Activated CD4-positive, alpha-beta T cell treated with anti-CD3 and anti-CD28 coated beads, Interleukin-2, amount 50 U/mL, for 1 hour (primary cell): ENCODE data around the gene FAM217A.
"Not testable (repeated sequence)": the region's sequence is repeated elsewhere in the genome, so short reads cannot be mapped to it uniquely, and the experiment has no call there.

Source experiments
- DNase-seq: peaks from one replicate; pipeline ENCODE4 v3.0.0-alpha.2; 2020

The FAM217A gene, protein sequence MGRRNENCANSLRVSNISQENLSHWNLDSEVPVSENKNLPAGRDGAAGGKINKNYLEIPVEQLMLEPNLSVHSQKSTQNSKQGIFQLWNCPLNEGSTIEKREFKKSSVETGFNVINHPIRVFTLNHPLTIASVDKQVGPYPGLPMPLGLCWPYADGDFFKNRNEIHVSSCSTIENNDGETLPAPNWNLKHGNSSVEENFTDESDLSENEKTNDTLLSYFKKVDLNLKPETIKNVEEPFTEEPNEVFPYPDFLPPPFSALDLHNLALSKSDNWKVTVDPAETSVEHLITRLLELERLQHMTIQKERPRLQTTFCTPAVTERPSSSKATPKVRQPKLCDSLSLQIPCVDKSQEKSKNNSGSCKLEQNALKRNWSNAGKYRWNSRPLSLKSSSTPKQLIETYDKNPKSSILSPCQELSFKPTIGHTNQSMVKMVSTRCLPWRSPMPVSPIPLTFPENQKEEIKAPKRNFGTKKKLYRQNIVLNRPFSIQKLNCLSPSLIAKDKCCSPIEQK

DNA sequence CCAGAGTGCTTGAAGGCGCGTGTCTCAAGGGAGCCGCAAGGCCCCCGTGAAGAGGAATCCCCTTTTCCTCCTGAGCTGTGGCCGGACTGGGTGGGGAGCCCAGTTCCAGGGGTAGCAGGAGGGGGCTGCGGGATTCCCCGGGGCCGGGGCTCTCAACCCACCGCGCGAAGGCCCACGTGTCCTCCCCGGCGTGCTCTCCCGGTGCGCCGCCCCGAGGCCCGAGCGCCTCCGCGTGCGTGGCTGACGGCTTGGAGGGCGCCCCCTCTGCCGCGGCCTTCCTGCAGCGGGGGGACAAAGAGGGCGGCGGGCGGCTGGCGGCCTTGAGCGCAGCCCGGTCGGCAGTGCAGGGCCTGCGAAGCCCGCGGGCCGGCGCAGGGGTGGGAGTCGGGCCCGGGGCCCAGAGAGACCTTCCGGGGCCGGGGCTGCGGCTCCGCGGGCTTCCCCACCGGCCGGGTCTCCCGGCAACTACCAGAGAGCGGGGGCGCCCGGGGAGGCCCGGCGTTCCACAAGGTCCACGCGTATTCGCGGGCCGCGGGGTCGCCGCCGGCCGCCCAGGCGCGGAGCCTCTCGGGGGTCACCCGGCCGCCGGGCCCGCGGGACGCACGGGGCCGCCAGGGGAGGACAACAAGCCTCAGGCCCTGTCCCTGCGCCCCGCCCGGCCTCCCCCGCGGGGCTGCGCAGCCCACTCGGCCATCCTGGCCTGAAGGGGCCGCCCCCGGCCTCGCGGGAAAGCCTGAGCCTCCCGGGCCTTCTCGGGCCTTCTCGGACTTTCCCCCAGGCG is at the start of gene FAM217A:
FAM217A (minus strand) TSS at position 447 of the 781 bp plus-strand sequence. CDS start 1,723 bp downstream, outside the sequence.
- DNase-seq, result no peak

DNA sequence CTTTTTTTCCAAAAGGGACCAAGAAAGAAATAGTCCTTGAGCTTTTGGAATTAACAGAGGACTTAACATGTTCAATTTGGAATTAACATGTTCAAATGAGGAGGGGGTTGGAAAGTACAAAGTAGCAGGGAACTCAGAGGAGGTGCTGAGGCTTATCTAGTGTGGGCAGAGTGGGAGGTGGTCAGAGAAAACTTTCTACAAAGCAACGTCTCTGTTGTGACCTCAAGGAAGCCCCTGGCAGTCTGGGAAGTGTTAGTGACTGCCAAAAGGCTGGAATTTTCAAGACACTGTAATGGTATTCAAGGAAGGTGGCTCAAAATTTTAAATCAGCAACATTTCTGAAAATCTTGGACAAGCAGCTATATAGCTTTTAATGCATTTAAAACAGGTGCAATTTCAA is 49.1 kb upstream of the FAM217A start:
- DNase-seq, result no peak

DNA sequence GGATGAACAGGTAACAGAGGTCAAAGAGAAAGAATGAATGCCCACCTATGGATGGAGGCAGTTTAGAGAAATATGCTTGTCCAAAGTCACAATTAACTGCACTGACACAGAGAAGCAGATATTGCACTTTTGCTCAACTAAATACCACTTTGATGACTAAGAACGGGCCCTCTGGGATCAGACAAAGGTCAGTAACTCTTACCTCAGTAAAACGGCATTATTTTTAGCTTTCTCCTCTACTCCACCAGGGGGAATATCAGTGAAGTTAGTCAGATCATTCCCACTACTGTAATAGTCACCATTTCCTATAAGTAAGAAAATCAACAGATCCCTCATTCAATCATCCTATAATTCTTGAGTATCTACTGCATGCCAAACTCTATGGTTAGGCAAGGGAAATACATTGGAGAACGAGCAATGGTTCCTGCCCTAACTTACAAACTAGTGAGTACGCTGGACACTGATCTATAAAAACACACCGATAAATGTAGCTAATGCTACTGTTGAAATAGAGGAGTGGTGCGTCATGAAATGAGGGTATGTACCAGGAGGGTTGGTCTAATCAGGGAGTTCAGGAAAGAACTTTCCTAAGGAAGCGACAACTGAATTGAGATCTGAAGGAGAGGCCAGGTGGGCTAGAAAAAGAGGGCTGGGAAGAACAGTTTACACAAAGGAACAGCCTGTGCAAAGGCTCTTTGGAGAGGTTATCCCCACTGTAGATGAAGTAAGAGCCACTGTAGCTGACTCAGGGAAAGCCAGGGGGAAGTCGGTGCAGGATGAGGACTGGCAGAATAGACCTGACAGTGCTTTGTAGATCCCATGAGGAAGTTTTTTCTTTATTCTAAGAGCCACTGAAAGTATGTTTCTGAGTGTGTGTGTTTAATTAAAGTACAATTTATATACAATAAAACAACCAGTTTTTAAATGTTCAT is 47.3 kb upstream of the FAM217A start:
- no peak for DNase-seq

DNA sequence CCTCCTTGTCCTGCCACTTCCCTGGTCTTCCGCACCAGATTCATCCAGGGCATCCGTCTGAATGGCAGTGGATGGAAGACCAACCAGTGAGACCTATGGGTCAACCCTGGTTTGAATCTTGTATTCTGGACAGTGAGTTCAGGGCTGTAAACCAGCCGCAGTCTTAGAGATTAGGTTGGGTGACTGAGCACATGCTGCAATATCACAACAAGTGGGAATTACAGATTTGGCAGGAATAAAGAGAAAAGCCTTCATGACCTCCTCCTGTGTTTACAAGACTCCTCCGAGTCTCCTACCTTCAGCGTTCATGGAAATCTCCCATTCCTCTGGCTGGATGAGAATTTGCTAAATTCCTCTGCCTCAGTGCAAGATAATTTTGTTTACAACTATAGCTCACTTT is 46.6 kb upstream of the FAM217A start:
- no peak for DNase-seq

DNA sequence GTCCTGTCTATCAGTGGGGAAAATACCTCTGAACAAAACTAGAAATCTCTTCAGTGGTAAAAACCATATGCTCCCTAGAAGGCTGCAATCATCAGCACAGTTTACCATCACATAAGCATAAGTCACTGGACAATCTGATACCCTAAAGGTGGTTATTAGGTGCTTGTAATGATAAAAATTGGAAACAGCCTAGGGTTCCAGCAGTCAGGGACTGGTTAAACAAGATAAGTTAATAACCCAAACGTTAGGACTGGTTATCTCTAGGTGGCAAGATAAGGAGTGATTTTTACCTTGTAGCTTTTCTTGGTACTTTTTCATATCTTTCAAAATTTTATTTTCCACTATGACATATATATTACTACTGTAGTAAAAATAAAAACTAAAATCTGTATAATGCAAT is 45.4 kb upstream of the FAM217A start:
- DNase-seq, result no peak

DNA sequence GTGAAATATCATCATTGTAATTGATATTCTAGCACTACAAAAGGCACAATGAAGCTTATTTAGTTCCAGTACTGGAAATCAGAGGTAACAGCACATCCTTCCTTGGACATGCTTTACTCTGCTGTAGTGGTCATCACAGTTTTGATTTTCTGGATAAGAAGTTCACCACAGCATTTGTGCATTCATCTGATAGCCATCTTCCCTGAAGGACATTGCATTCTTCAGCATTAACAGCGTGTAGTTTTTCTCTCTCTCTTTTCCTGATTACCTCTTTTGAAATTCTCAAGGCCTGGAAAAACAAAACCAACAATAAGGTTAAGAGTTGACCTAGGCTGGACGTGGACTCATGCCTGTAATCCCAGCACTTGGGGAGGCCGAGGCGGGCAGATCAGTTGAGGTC is 36.8 kb upstream of the FAM217A start:
- no peak for DNase-seq

DNA sequence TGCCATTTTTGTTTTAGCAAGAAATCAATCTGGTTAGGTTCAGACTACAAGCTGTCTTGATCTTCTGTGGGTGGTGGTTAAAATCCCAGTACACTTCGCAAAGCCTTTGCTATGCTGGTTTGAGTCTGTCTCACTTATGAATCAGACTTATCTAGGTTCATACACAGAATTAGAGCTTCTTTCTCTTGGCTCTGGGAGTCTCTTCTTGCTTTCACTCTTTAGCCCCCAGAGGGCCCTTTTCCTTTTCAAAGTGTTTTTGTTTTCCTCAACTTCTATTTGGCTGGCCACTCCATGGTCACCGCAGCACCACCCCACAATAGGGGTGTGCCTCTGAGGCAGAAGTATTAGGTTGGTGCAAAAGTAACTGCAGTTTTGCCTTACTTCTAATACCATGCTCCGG is 35.2 kb upstream of the FAM217A start:
- DNase-seq, result no peak

DNA sequence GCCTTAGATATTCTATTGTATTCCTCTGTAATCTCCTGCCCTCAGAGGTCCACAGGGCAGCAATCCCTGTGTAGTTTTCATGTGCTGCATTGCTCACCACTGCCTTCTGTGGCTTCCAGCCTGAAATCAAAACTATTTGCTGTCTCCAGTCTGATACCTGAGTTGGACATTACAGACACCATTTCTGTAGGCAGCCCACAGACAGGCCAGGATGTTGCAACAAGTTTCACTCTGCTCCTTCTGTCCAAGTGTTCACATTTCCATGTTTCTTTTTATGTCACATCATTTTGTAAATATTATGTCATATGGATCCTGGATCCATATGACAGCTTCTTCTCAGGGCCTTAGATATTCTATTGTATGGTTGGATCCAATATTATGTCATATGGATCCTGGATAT is 34.7 kb upstream of the FAM217A start:
- DNase-seq, result no peak

DNA sequence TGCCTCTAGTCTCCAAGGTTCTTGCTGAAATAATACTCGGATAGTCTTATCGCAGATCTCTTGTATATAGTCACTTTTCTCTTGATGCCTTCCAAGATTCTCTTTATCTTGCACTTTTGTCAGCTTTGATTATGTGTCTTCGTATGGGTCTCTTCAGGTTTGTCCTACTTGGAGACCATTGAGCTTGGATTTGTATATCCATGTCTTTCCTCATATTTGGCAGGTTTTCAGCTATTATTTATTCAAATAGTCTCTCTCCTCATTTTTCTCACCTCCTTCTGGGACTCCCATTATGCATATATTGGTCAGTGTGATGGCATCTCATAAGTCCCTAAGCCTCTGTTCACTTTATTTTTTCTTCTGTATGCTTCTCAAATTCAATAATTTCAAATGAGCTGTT is 33.4 kb upstream of the FAM217A start:
- no peak for DNase-seq

DNA sequence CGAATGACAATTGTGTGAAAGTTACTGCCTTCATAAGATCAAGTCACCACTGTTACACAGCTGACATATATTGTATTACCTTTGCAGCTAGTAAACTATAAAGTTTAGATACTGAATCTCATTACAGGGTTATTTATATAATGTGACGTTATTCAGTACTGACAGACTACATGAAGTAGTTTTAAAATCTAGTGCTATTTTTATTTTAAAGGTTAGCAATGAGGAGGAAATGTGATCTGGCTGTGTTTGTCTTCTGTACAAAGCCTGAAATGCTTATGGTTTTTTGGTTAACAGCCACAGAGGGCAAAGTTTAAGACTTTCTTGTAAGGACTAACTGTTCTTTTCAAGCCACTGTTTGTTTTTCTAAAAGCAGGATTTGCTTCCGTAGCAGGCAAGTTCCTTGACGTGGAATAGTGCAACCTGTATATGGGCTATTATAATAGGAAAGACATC is 30.5 kb upstream of the FAM217A start:
- not testable (repeated sequence) for DNase-seq

DNA sequence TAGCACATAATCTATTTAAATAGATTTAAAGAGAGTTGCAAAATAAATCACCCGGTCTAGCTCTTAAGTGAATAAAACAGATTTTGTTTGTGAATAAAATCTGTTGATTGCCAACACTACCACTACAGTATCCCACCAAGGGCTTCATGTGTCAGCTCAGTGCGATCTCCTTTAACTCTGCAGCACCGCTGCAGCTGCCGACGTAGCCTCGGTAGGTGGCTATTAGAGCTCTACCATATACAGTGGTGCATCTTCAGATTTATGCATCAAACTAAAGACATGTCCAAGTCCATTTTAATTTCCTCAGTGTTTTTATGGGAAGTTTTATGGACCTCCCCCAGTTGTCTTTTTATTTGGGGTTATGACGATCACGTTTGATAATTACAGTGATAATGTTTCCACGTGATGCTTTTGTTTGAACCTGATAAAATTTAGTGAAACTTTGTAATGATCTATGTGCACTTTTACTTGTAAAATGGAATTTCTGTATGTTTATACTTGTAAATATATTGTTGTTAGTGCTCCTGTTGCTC is 29.7 kb upstream of the FAM217A start:
- DNase-seq, result no peak

DNA sequence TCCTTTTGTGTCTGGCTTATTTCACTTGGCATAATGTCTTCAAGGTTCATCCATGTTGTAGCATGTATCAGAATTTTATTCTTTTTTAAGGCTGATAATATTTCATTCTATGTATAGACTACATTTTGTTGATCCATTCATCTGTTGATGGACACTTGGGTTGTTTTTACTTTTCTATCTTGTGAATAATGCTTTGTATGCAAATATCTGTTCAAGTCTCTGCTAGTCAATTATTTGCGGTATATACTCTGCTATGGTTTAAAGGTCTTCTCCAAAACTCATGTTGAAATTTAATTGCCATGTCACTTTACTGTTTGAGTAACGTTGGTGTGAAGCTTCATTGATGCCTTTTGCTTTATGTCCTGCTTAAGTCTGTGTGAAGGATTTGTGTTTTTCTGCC is 28.9 kb upstream of the FAM217A start:
- DNase-seq, result no peak

DNA sequence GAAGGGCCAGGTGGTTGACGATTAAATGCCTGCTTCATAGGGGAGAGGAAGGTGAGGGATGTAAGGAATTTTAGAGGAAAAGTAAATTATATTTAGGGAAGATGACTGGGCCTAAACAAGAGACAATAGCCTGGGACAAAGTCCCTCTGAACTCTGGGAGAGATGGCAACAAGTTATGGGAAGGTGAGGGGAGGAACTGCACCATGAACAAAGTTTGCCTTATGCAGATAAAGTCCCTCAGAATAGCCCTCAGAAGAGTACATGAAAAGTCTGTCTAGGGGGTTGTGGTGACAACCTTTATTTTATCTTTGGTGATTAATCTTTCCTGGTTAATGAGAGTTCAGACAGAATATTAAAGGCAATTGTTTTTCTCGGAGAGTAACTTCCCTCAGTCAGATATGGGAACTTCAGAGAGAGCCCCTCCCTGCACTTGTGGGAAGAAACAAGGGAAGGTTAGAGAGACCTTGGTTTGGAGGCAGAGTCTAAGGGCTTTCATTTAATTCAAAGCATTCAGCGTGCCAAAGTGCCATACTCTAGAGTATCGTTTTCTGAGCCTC is 27.1 kb upstream of the FAM217A start:
- DNase-seq, result no peak

DNA sequence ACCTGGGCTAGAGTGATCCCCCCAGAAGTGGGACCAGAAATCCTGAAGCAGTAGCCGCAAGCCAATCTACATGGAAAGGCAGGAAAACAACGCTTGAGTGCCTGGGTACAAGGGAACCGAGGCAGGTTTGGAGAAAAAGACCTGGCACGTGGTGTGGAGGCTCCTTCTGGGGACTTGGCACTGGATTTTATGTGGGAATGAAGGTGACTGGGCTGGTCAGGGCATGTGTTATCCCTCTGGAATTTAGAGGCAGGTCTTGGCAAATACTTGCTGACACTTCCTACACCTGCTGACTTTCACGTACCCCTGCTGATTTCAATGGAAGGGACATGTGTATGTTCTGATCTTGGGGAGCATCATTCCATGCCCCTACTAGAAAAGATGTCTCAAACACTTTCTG is 25.0 kb upstream of the FAM217A start:
- no peak for DNase-seq

DNA sequence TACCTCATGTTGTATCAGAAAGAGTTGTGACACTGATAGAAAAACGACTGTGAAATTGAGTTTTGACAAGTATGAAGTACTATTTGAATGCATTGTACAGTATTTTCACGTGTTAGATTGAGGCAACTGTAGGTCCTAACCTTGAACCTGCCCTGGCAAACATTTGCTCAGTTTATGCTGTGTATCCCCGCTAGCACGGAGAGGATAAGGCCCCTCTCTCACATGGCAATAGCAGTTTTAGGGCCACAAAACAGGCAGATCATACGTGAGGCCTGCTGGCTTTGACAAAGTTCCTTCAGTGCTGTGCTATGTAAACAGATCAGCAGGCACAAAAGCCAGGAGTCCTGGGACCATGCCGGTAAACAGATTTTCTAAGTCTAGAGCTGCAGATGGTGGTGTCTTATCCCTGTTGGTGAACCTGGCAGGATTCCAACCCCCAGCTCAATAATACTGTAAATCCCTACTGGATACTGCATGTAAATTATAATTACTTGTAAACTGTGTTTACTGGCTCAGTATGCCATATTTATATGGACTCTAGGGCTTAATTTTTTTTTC is 23.8 kb upstream of the FAM217A start:
- no peak for DNase-seq

DNA sequence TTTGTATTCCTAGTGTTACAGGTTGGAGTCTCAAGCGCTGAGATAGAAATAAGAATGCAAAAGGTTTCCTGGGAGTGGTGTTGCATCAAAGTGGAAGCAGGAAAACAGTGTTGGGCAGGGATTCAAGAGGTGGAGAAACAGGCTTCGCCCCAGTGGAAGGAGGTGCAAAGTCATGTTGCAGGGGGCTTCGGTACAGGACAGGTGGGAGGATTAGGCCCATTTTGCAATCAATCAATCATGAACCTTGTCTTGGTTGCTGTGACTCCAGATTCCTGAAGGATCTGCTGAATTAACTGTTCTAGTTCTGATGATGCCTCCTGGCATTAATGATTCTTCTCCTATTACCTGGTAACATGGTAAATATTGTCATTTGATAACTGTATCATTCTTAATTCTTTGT is 22.4 kb upstream of the FAM217A start:
- DNase-seq, result no peak

DNA sequence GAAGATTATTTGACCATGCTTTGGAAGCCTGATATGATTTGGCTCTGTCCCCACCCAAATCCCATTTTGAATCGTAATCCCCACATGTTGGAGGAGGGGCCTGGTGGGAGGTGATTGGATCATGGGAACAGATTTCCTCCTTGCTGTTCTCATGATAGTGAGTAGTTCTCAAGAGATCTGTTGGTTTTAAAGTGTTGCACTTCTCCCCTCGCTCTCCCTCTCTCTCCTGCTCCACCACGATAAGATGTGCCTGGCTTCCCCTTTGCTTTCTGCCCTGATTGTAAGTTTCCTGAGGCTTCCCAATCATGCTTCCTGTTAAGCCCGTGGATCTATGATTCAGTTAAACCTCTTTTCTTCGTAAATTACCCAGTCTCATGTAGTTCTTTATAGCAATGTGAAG is 21.7 kb upstream of the FAM217A start:
- no peak for DNase-seq

DNA sequence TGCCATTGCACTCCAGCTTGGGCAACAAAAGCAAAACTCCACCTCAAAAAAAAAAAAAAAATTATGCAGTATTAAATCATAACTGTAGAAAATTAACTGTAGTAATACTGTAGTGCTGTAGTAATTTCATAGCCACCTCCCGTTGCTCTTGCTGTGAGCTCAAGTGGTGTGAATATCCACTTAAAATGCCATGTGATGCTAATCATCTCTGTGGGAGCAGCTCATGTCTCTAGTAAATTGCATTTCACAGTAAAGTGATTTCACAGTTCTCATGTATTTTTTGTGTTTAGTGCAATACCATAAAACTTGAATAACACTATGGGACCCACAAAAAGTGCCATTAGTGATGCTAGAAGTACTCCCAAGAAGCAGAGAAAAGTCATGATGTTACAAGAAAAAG is 14.4 kb upstream of the FAM217A start:
- DNase-seq, result no peak

DNA sequence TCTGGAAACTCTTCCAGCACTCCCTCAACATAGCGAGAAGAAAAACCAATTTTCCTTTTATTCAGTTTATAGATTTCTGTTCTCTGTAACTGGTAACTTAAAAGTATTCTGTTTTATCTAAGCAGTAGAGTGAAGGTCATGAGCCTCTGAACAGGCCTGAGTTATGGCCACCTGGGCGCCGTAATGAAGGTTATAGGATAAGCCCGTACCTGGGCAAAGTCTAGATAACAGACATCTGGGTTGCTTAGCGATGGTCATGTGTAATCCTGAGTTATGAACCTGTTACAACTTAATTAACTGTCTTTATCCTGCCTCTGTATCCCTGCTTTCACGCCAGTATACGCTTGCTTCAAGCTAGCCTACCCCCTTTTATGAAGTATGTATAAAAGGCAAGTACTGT is 13.0 kb upstream of the FAM217A start:
- DNase-seq, result no peak

DNA sequence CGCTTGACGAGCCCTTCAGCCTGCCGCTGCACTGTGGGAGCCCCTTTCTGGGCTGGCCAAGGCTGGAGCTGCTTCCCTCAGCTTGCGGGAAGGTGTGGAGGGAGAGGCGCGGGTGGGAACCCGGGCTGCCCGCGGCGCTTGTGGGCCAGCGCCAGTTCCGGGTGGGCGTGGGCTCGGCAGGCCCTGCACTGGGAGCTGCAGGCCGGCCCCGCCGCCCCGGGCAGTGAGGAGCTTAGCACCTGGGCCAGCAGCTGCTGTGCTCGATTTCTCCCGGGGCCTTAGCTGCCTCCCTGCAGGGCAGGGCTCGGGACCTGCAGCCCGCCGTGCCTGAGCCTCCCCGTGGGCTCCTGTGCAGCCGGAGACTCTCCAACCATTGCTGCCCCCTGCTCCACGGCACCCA is 11.1 kb upstream of the FAM217A start:
- DNase-seq, result not testable (repeated sequence)

DNA sequence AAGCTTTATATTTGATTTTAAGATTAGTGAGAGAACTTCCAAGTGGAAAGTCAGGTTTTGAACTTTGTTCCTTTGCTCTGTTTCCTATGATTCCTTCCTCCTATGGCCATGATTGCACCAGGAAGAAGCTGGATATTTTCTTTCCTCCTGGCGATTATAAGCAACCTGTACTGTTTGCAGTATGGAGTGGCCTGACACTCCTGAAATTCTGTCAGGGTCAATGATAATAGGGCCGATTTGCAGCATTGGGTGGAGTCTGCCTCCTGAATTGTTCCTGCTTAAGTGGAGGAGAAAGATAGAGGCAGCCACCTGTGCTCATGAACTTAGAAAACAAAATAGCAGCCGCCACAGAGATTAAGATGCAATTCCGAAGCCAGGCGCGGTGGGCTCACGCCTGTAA is 9.8 kb upstream of the FAM217A start:
- no peak for DNase-seq

DNA sequence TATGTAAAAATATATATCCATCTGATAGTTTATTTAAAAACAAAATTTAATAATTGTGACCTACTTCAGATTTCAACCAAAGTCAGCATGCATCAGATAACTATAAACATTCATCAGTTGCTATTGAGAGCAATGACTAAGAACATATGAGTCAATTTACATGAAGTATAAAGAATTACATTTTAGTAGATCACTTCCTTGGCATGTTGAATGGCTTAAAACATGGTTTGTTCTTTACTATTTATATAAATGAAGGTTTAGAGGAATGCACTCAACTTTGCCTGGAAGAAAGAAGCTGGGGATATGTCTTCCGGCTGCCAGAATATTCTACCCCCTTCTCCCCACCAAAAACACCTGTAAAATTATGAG is 6.4 kb upstream of the FAM217A start:
- no peak for DNase-seq
